CD14-positive monocyte (primary cell): ENCODE results near the gene PIM3. TPM values are rescaled to one million over a fixed set of nuclear protein-coding genes. Genes with fewer than 3 reads are reported as not detected.

Source experiments
- DNase-seq, 3 donors: peaks; one replicate each; pipeline ENCODE4 v3.0.0-alpha.2; 2011 to 2022
- H2AFZ ChIP-seq: 2 replicates; pipeline ENCODE4 v1.6.0; 2012; ENCODE audit warnings: mild to moderate bottlenecking, low read depth, low read length, inconsistent platforms; ENCODE audit not compliant: insufficient read depth, poor library complexity, severe bottlenecking
- H3K27ac ChIP-seq, 2 donors: 1 replicate in 1 of 2; 2 replicates in 1 of 2; pipeline ENCODE4 v1.5.1; 2012 to 2013; ENCODE audit warnings: low read length in 2 of 2, control low read depth in 1 of 2, inconsistent platforms in 1 of 2, low read depth in 1 of 2, mild to moderate bottlenecking in 1 of 2
- H3K27me3 ChIP-seq, 2 donors: one replicate each; pipeline versions ENCODE4 v1.6.0 to v1.6.1; 2011 to 2013; ENCODE audit warnings: low read length in 2 of 2; ENCODE audit not compliant: control insufficient read depth in 2 of 2, insufficient read depth in 2 of 2
- H3K36me3 ChIP-seq, 2 donors: replicated peaks in 1 of 2; 1 replicate in 1 of 2; 2 replicates in 1 of 2; pipeline versions ENCODE4 v1.5.1 to v1.6.1; 2012 to 2013; ENCODE audit warnings: low read length in 2 of 2, control low read depth in 1 of 2, inconsistent platforms in 1 of 2, mild to moderate bottlenecking in 1 of 2; ENCODE audit not compliant: insufficient read depth in 2 of 2, control insufficient read depth in 1 of 2
- H3K4me1 ChIP-seq, 2 donors: 1 replicate in 1 of 2; 2 replicates in 1 of 2; pipeline versions ENCODE4 v1.5.1 to v1.6.1; 2012 to 2013; ENCODE audit warnings: low read length in 2 of 2, control low read depth in 1 of 2, inconsistent platforms in 1 of 2, mild to moderate bottlenecking in 1 of 2, moderate library complexity in 1 of 2; ENCODE audit not compliant: insufficient read depth in 2 of 2, control insufficient read depth in 1 of 2
- H3K4me2 ChIP-seq: replicated peaks from 2 replicates; pipeline ENCODE3; 2012; ENCODE audit warnings: low read length, moderate library complexity, mild to moderate bottlenecking; ENCODE audit not compliant: poor library complexity, severe bottlenecking; ENCODE audit errors: extremely low read depth
- H3K4me3 ChIP-seq, 3 experiments: fragments of 200-600 bp in 1 of 3; sonication (generic) in 1 of 3; replicated peaks in 1 of 3; 1 replicate in 2 of 3; 2 replicates in 1 of 3; pipeline ENCODE4 v1.5.1; 2011 to 2013; ENCODE audit warnings: low read length in 3 of 3, mild to moderate bottlenecking in 3 of 3, control low read depth in 2 of 3, low read depth in 2 of 3, inconsistent platforms in 1 of 3, moderate library complexity in 1 of 3
- H3K79me2 ChIP-seq: 2 replicates; pipeline ENCODE4 v1.6.0; 2012; ENCODE audit warnings: mild to moderate bottlenecking, control low read depth, inconsistent platforms, low read length, moderate library complexity; ENCODE audit not compliant: insufficient read depth
- H3K9ac ChIP-seq: 2 replicates; pipeline ENCODE4 v1.6.0; 2017; ENCODE audit warnings: low read length, mild to moderate bottlenecking; ENCODE audit not compliant: insufficient read depth, poor library complexity, severe bottlenecking
- H3K9me3 ChIP-seq, 2 donors: replicated peaks in 1 of 2; 1 replicate in 1 of 2; 2 replicates in 1 of 2; pipeline versions ENCODE4 v1.5.1 to v1.6.1; 2012 to 2013; ENCODE audit warnings: low read length in 2 of 2, control low read depth in 1 of 2; ENCODE audit not compliant: control insufficient read depth in 1 of 2, insufficient read depth in 1 of 2
- H4K20me1 ChIP-seq: 2 replicates; pipeline ENCODE4 v1.6.0; 2012; ENCODE audit warnings: mild to moderate bottlenecking, low read length, control low read depth, moderate library complexity; ENCODE audit not compliant: insufficient read depth
- H3K27ac Mint-ChIP-seq, 7 donors: one replicate each; pipeline ENCODE4 v1.8.0; 2020; ENCODE audit warnings: mild to moderate bottlenecking in 7 of 7, mixed read lengths in 7 of 7, moderate library complexity in 6 of 7, inconsistent platforms in 2 of 7
- H3K27me3 Mint-ChIP-seq, 3 donors: one replicate each; pipeline ENCODE4 v1.8.0; 2021 to 2022; ENCODE audit warnings: low read depth in 3 of 3, mild to moderate bottlenecking in 3 of 3, mixed read lengths in 3 of 3, moderate library complexity in 3 of 3, inconsistent platforms in 1 of 3
- H3K36me3 Mint-ChIP-seq, 2 donors: one replicate each; pipeline ENCODE4 v1.8.0; 2020; ENCODE audit warnings: mixed read lengths in 2 of 2, inconsistent platforms in 1 of 2, mild to moderate bottlenecking in 1 of 2
- H3K4me1 Mint-ChIP-seq: one replicate; pipeline ENCODE4 v1.8.0; 2020; ENCODE audit warnings: mild to moderate bottlenecking, mixed read lengths
- H3K4me3 Mint-ChIP-seq, 2 donors: one replicate each; pipeline ENCODE4 v1.8.0; 2020; ENCODE audit warnings: mild to moderate bottlenecking in 2 of 2, mixed read lengths in 2 of 2, moderate library complexity in 1 of 2
- H3K9me3 Mint-ChIP-seq, 7 donors: one replicate each; pipeline ENCODE4 v1.8.0; 2020 to 2022; ENCODE audit warnings: mixed read lengths in 7 of 7, mild to moderate bottlenecking in 6 of 7, moderate library complexity in 6 of 7, inconsistent platforms in 2 of 7
- WGBS: methylation state at CpG from one replicate; pipeline ENCODE4 v1.1.5; 2013; ENCODE audit warnings: missing lambda C conversion rate; ENCODE audit not compliant: insufficient coverage; 5-methylcytosine and 5-hydroxymethylcytosine counted together
- intact Hi-C, 2 donors: fragments of 100-400 bp; cut with micrococcal nuclease; formaldehyde crosslinking; loops; one replicate each; pipeline versions ENCODE4 v1.15.0 to v1.15.1; 2023
- polyA plus RNA-seq, 3 donors: library from polyadenylated mRNA; depleted of rRNA in 1 of 3; unstranded in 2 of 3; stranded (reverse) in 1 of 3; fragments of 300-500 nt in 2 of 3; fragments of >200 nt in 1 of 3; fragmentation: Illumina TruSeq in 2 of 3; gene quantifications; 1 replicate in 2 of 3; 2 replicates in 1 of 3; pipeline ENCODE4 v1.2.3, GENCODE V29; 2012 to 2021
- TF ChIP-seq, protein P1 (sequence below): fragments of 200-600 bp; IDR thresholded peaks from one replicate; pipeline ENCODE4 v1.8.0; 2022; ENCODE audit warnings: antibody characterized with exemption, mild to moderate bottlenecking

Gene PIM3
- polyA plus RNA-seq, 3 donors, result 38.8 to 135 (median 40.4) TPM

DNA sequence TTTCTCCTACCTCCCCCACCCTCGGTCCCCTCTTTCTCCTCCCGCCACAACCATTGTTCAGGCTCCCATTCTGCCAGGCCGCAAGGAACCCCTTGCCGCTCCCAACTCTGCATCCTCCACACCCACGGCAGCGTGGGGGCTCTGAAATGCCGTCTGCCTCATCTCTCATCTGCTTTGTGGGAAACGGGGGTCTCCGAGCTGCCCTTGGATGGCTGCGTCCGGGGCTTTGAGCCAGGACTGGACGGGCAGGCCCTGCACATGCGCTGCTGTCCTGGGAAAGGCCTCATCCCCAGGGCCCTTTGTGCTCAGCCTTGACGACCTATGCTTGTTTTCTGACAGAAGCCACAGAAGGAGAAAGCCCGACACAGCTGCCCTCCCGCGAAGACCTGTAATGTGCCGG is 33.7 kb upstream of the PIM3 start:
- Histone ChIP-seq H3K9me3 (no peaks in the 10 kb centered on the region), H3K36me3 (no peaks in the 10 kb centered on the region), H4K20me1 (peaks cover 5% of the 10 kb centered on the region), H3K27me3 (peaks cover 0 to 3% of the 10 kb centered on the region in 2 donors), H3K9ac (no peak overlapping the region), H2AFZ (no peak overlapping the region), H3K4me3 (no peak overlapping the region), H3K4me2 (no peak overlapping the region), H3K4me1 (peaks cover 35 to 43% of the 10 kb centered on the region in 2 donors), H3K27ac (no peak overlapping the region), H3K79me2 (no peaks in the 10 kb centered on the region)
- intact Hi-C loops, result loop anchor here in 1 of 2 donors (10.0 kb wide), 1 partner anchor 278 kb away; the partner anchor contains the start of gene SELENOO
- no peak overlapping the region for H3K4me3 Mint-ChIP-seq
- DNase-seq, result no peak
- H3K4me1 Mint-ChIP-seq, result peaks cover 30% of the 10 kb centered on the region
- WGBS, result 91% methylated on average over 17 of the region's 18 CpGs
- TF ChIP-seq, protein P1, sequence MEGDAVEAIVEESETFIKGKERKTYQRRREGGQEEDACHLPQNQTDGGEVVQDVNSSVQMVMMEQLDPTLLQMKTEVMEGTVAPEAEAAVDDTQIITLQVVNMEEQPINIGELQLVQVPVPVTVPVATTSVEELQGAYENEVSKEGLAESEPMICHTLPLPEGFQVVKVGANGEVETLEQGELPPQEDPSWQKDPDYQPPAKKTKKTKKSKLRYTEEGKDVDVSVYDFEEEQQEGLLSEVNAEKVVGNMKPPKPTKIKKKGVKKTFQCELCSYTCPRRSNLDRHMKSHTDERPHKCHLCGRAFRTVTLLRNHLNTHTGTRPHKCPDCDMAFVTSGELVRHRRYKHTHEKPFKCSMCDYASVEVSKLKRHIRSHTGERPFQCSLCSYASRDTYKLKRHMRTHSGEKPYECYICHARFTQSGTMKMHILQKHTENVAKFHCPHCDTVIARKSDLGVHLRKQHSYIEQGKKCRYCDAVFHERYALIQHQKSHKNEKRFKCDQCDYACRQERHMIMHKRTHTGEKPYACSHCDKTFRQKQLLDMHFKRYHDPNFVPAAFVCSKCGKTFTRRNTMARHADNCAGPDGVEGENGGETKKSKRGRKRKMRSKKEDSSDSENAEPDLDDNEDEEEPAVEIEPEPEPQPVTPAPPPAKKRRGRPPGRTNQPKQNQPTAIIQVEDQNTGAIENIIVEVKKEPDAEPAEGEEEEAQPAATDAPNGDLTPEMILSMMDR, result no peak
- H3K27me3 Mint-ChIP-seq, result peaks cover 2 to 10% (median 4%) of the 10 kb centered on the region in 3 donors
- peak overlapping the region in 1 of 7 donors; percentile 80 for H3K27ac Mint-ChIP-seq
- H3K36me3 Mint-ChIP-seq, result peaks cover 20 to 23% of the 10 kb centered on the region in 2 donors
- no peaks in the 10 kb centered on the region for H3K9me3 Mint-ChIP-seq

DNA sequence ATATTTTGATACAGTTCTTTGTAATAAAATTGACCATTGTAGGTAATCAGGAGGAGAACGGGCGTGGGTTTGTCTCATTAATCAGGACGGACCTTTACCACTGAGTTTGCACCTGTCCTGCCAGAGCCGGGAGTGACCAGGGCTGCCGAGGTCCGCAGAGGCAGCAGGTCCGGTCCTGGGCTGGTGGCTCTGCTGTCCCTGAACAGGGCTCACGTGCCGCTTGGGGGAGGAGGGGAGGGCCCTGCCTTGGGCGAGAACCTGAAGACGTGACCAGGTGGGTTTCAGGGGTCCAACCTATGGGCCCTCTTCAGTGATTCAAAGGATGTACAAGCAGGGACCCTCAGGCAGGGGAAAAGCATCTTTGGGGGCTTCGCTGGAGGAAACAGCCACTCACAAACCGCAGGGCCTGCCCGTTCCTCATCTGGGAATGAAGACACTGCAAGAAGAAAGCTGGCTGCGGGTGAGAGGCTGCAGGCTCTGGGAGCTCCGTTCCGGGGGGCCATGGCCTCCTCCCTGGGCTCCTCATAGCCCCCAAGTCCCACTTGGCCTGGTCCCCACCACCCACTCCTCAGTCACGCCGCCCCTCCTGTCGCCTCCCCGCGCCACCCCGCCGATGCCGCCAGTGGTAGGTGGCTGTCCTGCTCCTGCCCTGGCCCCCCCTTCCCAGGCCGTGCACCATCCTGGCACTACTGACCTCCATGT is 32.9 kb upstream of the PIM3 start:
- no peaks in the 10 kb centered on the region for H3K9me3 Mint-ChIP-seq
- WGBS, result 98% methylated on average over 16 of the region's 26 CpGs
- Histone ChIP-seq H2AFZ (no peak overlapping the region), H3K79me2 (no peaks in the 10 kb centered on the region), H3K4me1 (peaks cover 35 to 44% of the 10 kb centered on the region in 2 donors), H3K9me3 (no peaks in the 10 kb centered on the region), H4K20me1 (peaks cover 5% of the 10 kb centered on the region), H3K4me3 (no peak overlapping the region), H3K36me3 (no peaks in the 10 kb centered on the region), H3K4me2 (no peak overlapping the region), H3K9ac (no peak overlapping the region), H3K27me3 (peaks cover 0 to 3% of the 10 kb centered on the region in 2 donors), H3K27ac (no peak overlapping the region)
- H3K4me3 Mint-ChIP-seq, result no peak overlapping the region
- H3K27ac Mint-ChIP-seq, result no peak overlapping the region
- H3K27me3 Mint-ChIP-seq, result peaks cover 2 to 10% (median 4%) of the 10 kb centered on the region in 3 donors
- intact Hi-C loops, result loop anchor here in 1 of 2 donors (10.0 kb wide), 1 partner anchor 277 kb away; the partner anchor contains the start of gene SELENOO
- peaks cover 15 to 21% of the 10 kb centered on the region in 2 donors for H3K36me3 Mint-ChIP-seq
- TF ChIP-seq, protein P1, result no peak
- H3K4me1 Mint-ChIP-seq, result peaks cover 30% of the 10 kb centered on the region
- DNase-seq, result no peak
